SIG-M5 (cell line): ENCODE measurements around the gene AGPS.
"Not testable (repeated sequence)": the region's sequence is repeated elsewhere in the genome, so short reads cannot be mapped to it uniquely, and the experiment has no call there.

Experiments
- DNase-seq: peaks from one replicate; lab custom pipeline; 2025; lab: John Stamatoyannopoulos, UW

AGPS gene

GRCh38 chr2:177474301-177474700, 81.7 kb downstream of the AGPS start:
- no peak for DNase-seq

- DNase-seq: no peak
These were observed 82.4 kb downstream of the AGPS start for GRCh38 chr2:177474998-177475397.

- DNase-seq: no peak
These were observed 84.3 kb downstream of the AGPS start for GRCh38 chr2:177476897-177477296.

GRCh38 chr2:177478029-177478428, 85.5 kb downstream of the AGPS start:
- no peak for DNase-seq

GRCh38 chr2:177478907-177479306, 86.3 kb downstream of the AGPS start:
- DNase-seq: no peak

GRCh38 chr2:177482195-177482594, 89.6 kb downstream of the AGPS start:
- no peak for DNase-seq

- DNase-seq: no peak
These were observed 91.0 kb downstream of the AGPS start for GRCh38 chr2:177483531-177483930.

GRCh38 chr2:177484180-177484795, 91.7 kb downstream of the AGPS start:
- DNase-seq: no peak

GRCh38 chr2:177485657-177486056, 93.1 kb downstream of the AGPS start:
- DNase-seq: not testable (repeated sequence)

GRCh38 chr2:177489719-177490301, 97.2 kb downstream of the AGPS start:
- no peak for DNase-seq

GRCh38 chr2:177495945-177496344, 103.4 kb downstream of the AGPS start:
- no peak for DNase-seq

- DNase-seq: no peak
These were observed 104.3 kb downstream of the AGPS start for GRCh38 chr2:177496921-177497320.

- DNase-seq: no peak
These were observed 108.6 kb downstream of the AGPS start for GRCh38 chr2:177501186-177501585.

- no peak for DNase-seq
These were observed 113.9 kb downstream of the AGPS start for GRCh38 chr2:177506505-177506904.

- DNase-seq: no peak
These were observed 114.4 kb downstream of the AGPS start for GRCh38 chr2:177506998-177507397.

- DNase-seq: no peak
These were observed 124.4 kb downstream of the AGPS start for GRCh38 chr2:177516824-177517544.

GRCh38 chr2:177518754-177519153, 126.2 kb downstream of the AGPS start:
- DNase-seq: no peak

- DNase-seq: no peak
These were observed 127.1 kb downstream of the AGPS start for GRCh38 chr2:177519534-177520115.

GRCh38 chr2:177520324-177520723, 127.8 kb downstream of the AGPS start:
- no peak for DNase-seq

- no peak for DNase-seq
These were observed 131.2 kb downstream of the AGPS start for GRCh38 chr2:177523781-177524180.

- DNase-seq: no peak
These were observed 132.9 kb downstream of the AGPS start for GRCh38 chr2:177525351-177525924.

- DNase-seq: no peak
These were observed 135.9 kb downstream of the AGPS start for GRCh38 chr2:177528351-177528933.
